HCT116 (cell line): Measurements from ENCODE around the gene TBC1D28.
"Not testable (repeated sequence)": the region's sequence is repeated elsewhere in the genome, so short reads cannot be mapped to it uniquely, and the experiment has no call there.

Source experiments
- ATF3 ChIP-seq: IDR thresholded peaks from 2 replicates; pipeline ENCODE4 v1.6.1; 2012
- CEBPB ChIP-seq: IDR thresholded peaks from 2 replicates; pipeline ENCODE4 v1.6.1; 2012; ENCODE audit warnings: low read depth
- ELF1 ChIP-seq: IDR thresholded peaks from 2 replicates; pipeline ENCODE4 v1.6.1; 2012; ENCODE audit warnings: low read depth, borderline replicate concordance
- EZH2 ChIP-seq: fragments of 200-600 bp; sonication (generic); IDR thresholded peaks from 2 replicates; pipeline ENCODE4 v1.6.1; 2017; ENCODE audit warnings: antibody characterized with exemption, mixed run types
- FOSL1 ChIP-seq: IDR thresholded peaks from 2 replicates; pipeline ENCODE4 v1.6.1; 2012; ENCODE audit warnings: low read depth
- JUND ChIP-seq: IDR thresholded peaks from 2 replicates; pipeline ENCODE4 v1.6.1; 2012
- POLR2A ChIP-seq: IDR thresholded peaks from 2 replicates; pipeline ENCODE4 v1.7.0; 2011; ENCODE audit warnings: borderline replicate concordance; ENCODE audit not compliant: insufficient read depth, insufficient read length; ENCODE audit errors: extremely low read depth
- POLR2AphosphoS5 ChIP-seq: IDR thresholded peaks from 2 replicates; pipeline ENCODE4 v1.6.1; 2011; ENCODE audit warnings: mild to moderate bottlenecking, low read depth, low read length, moderate library complexity
- RAD21 ChIP-seq: IDR thresholded peaks from 2 replicates; pipeline ENCODE4 v1.6.1; 2012; ENCODE audit warnings: low read depth, mild to moderate bottlenecking
- SIN3A ChIP-seq: IDR thresholded peaks from 2 replicates; pipeline ENCODE4 v1.6.1; 2012; ENCODE audit warnings: low read depth
- TCF7L2 ChIP-seq: IDR thresholded peaks from 2 replicates; pipeline ENCODE4 v1.7.0; 2011; ENCODE audit warnings: borderline replicate concordance, inconsistent platforms; ENCODE audit not compliant: insufficient read depth, insufficient read length; ENCODE audit errors: extremely low read depth
- YY1 ChIP-seq: IDR thresholded peaks from 2 replicates; pipeline ENCODE4 v1.6.1; 2011; ENCODE audit warnings: low read length, low read depth, moderate library complexity, mild to moderate bottlenecking; ENCODE audit not compliant: insufficient replicate concordance; ENCODE audit errors: extremely low read depth
- TF ChIP-seq, protein P1 (sequence below), 3 experiments: fragments of 200-600 bp in 1 of 3; sonication (generic) in 1 of 3; IDR thresholded peaks in 2 of 3; conservative IDR thresholded peaks in 1 of 3; 2 replicates each; pipeline ENCODE4 v1.5.1; 2012 to 2017; ENCODE audit warnings: low read depth in 2 of 3, low read length in 2 of 3, antibody characterized with exemption in 1 of 3, borderline replicate concordance in 1 of 3, control low read depth in 1 of 3, mild to moderate bottlenecking in 1 of 3, mixed read lengths in 1 of 3, mixed run types in 1 of 3, moderate library complexity in 1 of 3; ENCODE audit not compliant: insufficient read depth in 1 of 3

GRCh38 chr17:18593138-18593537 lies 51.1 kb downstream of the TBC1D28 start:
- not testable (repeated sequence) for TF ChIP-seq JUND, ELF1, POLR2A, FOSL1, RAD21, YY1, EZH2, POLR2AphosphoS5, CEBPB, ATF3, SIN3A, TCF7L2
- TF ChIP-seq, protein P1, sequence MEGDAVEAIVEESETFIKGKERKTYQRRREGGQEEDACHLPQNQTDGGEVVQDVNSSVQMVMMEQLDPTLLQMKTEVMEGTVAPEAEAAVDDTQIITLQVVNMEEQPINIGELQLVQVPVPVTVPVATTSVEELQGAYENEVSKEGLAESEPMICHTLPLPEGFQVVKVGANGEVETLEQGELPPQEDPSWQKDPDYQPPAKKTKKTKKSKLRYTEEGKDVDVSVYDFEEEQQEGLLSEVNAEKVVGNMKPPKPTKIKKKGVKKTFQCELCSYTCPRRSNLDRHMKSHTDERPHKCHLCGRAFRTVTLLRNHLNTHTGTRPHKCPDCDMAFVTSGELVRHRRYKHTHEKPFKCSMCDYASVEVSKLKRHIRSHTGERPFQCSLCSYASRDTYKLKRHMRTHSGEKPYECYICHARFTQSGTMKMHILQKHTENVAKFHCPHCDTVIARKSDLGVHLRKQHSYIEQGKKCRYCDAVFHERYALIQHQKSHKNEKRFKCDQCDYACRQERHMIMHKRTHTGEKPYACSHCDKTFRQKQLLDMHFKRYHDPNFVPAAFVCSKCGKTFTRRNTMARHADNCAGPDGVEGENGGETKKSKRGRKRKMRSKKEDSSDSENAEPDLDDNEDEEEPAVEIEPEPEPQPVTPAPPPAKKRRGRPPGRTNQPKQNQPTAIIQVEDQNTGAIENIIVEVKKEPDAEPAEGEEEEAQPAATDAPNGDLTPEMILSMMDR (IDR thresholded peaks at IDR 0.05 in 2 of 3, conservative IDR thresholded peaks at IDR 0.05 in 1 of 3; ENCODE audit: borderline replicate concordance in 1 of 3, insufficient read depth in 1 of 3, low read depth in 2 of 3, low read length in 2 of 3), result not testable (repeated sequence)
